GM18502 (cell line): ENCODE results near the gene DCTN4.

Experiments
- ATAC-seq: cut with Tn5 transposase; IDR thresholded peaks from one replicate; pipeline ENCODE4 v1.9.1; 2021; ENCODE audit warnings: mild to moderate bottlenecking; ENCODE audit not compliant: unreplicated experiment, poor library complexity

Gene DCTN4

DNA sequence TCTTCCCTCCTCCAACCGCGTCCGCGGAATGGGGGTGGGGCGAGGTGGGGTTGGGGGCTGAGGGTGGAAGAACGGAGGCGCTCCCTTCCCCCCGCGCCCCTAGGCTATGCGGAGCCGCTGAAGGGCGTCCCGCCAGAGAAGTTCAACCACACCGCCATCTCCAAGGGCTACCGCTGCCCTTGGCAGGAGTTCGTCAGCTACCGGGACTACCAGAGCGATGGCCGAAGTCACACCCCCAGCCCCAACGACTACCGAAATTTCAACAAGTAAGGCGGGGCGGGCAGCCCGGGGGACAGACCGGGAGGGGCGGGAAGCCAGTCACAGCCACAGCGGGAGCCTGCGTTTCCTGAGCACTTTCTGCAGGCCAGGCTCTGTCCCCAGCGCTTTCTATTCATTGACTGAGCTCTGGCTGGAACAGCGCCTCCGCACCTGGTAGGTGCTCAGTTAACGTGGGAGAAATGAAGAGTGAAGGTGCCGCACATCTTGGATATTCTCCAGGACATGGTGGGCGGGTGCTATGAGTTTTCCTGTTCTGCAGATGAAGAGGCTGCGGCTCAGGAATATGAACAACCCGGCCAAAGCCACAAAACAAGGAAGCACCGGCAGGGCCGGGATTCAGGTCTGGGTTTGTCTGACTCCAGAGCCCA lies 86.5 kb downstream of the DCTN4 start:
- ATAC-seq, result no peak

GRCh38 chr5:150671509-150672236 lies 87.1 kb downstream of the DCTN4 start:
- ATAC-seq, result no peak

DNA sequence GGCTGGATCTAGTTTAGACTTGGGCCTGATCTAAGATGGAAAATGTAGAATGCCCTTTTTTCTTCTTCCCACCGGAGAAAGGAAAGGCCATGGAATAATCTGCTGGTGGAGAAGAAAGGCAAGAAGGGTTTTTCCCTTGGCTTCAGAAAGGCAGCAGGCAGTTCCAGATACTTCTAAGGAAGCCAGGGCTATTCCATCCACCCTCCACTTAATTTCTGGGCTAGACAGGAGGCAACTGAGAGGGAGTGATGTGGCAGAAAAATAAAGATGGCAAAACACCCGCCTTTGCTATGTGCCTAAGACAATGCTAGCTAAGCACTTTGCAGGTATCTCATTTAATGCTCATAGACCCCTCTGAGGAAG lies 87.9 kb downstream of the DCTN4 start:
- no peak for ATAC-seq

GRCh38 chr5:150670275-150670947 lies 88.4 kb downstream of the DCTN4 start:
- ATAC-seq, result no peak

DNA sequence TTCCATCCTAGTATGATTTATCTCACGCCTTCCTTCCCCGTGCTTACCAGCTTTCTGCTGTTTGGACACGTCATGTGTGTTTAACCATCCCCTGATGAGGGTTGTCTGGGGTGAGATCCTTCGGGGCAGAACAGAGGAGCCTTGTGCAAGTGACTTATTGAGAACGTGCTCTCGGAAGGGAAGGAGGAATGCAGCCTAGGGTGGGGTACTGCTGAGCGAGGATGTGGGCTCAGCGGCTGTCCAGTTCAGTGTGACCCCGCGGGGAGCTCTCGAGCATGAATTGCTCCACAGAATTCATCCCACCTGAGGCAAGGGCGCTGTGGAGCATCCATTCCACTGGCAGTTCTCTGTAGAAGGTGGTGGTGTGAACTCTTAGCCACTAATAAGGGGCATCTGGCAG lies 93.8 kb downstream of the DCTN4 start:
- no peak for ATAC-seq

DNA sequence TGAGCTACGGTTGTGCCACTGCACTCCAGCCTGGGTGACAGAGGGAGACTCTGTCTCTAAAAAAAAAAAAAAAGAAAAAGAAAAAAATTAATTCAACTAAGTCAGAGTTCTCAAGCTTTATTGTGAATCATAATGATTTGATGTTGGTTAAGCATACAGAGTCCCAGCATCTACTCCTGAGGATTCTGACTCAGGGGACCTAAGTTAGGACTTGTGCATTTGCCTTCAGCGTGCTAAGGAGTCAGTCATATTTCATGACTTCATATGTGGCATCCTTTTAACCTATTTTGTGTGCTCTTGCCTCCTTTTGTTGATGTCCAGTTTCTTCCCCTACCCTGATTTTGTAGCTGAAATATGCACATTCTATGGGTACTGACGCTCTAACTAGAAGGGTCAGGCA lies 94.9 kb downstream of the DCTN4 start:
- ATAC-seq, result no peak

GRCh38 chr5:150662731-150663516 lies 95.9 kb downstream of the DCTN4 start:
- no peak for ATAC-seq

DNA sequence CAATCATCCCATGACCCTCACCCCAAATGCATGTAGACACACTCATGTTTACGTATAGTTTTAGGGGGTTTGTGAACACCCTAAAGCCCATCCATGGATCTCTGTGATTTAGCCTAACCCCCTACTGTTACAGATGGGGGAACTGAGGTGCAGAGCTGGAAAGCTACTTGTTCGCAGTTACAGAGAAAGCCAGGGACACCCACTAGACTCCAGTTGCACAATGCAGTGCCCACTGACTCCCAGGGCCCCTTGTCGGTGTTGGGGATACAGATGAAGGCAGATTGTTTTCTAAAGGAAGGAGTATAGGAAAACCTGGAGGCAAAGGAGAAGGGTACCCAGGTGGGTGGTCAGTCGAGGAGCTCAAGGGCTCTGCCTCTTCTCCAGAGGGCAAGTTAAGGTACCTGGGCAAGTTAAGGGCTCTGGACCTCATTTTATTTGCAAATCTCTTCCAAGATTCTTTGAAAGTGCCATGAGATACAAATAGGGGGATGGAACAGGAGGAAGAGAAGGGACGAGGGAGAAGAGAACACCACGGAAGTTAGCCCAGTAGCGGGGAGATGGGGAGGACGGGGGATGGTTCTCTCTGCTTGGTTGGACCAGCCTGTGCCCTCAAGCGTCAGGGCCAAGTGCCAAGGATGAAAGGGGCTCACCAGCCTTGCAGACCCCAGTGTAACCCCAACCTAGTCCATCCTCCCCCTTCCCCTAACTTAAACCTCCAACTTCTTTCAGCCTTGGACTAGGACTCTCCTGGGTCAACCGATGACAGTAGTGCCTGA lies 96.8 kb downstream of the DCTN4 start:
- no peak for ATAC-seq

- ATAC-seq, result no peak
Measured at GRCh38 chr5:150661086-150661485, 97.7 kb downstream of the DCTN4 start, which contains the start of gene MYOZ3. MYOZ3 (plus strand) TSS chr5:150661251; CDS start chr5:150662942, 1,691 bp downstream.

DNA sequence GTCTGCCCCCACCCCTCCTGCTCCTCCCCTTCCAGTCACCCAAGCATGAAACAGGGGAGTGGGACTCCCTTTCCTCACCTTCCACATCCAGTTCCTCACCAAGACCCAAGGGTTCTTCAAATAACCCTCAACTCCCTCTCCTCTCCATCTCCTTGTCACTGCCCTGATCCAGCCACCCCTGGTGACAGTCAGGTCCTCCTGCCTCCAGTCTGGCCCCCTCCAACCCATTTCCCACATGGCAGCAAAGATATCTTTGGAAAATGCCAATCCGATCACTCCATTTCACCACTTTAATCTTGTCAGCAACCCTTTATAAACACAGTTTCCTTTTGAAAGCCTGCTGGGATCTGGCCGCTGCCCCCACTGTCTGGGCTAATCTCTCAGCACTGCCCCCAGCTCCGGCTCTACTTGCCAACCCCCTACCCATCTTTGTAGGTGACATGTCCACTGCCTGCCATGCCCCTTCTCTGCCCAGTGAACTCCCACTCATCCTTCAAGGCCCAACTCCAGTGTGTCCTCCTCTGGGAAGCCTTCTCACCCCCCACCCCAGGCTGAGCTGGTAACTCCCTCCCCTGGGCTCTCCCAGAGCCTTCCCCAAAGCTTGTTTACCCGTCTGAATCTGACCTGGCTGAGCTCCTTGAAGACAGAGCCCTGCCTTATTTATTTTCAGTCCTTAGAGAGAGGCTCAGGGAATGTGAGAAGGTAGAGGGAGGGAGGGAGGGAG lies 98.5 kb downstream of the DCTN4 start:
- no peak for ATAC-seq

DNA sequence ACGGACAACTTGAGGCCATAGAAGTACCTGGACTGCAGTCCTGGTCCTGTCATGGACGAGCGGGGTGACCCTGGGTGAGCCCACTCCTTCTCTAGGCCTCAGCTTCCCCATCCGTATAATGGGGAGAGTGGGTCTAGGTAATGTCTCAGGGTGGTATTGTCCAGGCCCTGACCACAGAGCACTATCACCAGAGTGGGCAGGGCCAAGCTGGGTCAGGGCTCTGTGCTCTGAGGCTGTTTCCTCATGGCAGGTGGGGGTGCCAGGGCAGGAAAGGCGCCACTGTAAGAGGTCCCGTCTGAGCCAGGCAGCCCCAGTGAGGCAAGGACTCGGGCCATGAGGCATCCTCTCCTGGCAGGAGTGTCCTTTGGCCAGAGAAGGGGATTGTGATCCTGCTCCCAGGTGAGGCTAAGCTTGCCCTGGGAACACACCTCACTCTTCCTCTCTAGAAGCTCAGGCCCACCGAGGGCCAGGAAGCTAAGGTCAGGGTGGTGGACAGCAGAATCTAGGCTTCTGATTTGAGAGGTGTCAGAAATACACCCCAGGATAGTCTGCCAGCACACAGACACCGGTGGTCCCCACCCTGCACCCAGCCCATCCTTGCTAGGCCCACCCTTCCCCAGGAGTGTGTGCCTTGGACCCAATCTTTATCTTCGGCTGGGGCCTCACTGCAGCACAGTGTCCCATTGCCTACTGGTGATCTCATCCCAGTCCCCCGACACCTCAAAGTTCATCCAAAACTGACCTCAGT lies 99.3 kb downstream of the DCTN4 start:
- ATAC-seq, result no peak

GRCh38 chr5:150658699-150659265 lies 100.0 kb downstream of the DCTN4 start:
- no peak for ATAC-seq
